Ishikawa (cell line): ENCODE measurements around the gene DNER.

Experiments used
- CEBPB ChIP-seq: IDR thresholded peaks from 2 replicates; pipeline ENCODE4 v1.6.1; 2012
- CREB1 ChIP-seq: IDR thresholded peaks from 2 replicates; pipeline ENCODE4 v1.6.1; 2012; ENCODE audit warnings: low read depth
- EGR1 ChIP-seq: IDR thresholded peaks from 2 replicates; pipeline ENCODE4 v1.6.1; 2012
- EP300 ChIP-seq: IDR thresholded peaks from 2 replicates; pipeline ENCODE4 v1.6.1; 2012; ENCODE audit warnings: borderline replicate concordance
- FOXM1 ChIP-seq: IDR thresholded peaks from 2 replicates; pipeline ENCODE4 v1.6.1; 2012; ENCODE audit warnings: low read depth, borderline replicate concordance
- NFIC ChIP-seq: IDR thresholded peaks from 2 replicates; pipeline ENCODE4 v1.6.1; 2012
- RAD21 ChIP-seq: IDR thresholded peaks from 2 replicates; pipeline ENCODE4 v1.6.1; 2012; ENCODE audit warnings: low read depth
- REST ChIP-seq: IDR thresholded peaks from 2 replicates; pipeline ENCODE4 v1.6.1; 2012; ENCODE audit warnings: low read depth, mild to moderate bottlenecking
- TAF1 ChIP-seq: IDR thresholded peaks from 2 replicates; pipeline ENCODE4 v1.6.1; 2012; ENCODE audit warnings: low read depth, mild to moderate bottlenecking
- TCF12 ChIP-seq: IDR thresholded peaks from 2 replicates; pipeline ENCODE4 v1.6.1; 2012; ENCODE audit warnings: low read depth
- TEAD4 ChIP-seq: IDR thresholded peaks from 2 replicates; pipeline ENCODE4 v1.6.1; 2012
- USF1 ChIP-seq: IDR thresholded peaks from 2 replicates; pipeline ENCODE4 v1.6.1; 2012
- YY1 ChIP-seq: IDR thresholded peaks from 2 replicates; pipeline ENCODE4 v1.6.1; 2012; ENCODE audit warnings: low read depth
- ZBTB7A ChIP-seq: IDR thresholded peaks from 2 replicates; pipeline ENCODE4 v1.6.1; 2012; ENCODE audit warnings: low read depth
- TF ChIP-seq, protein P1 (sequence below): IDR thresholded peaks from 2 replicates; pipeline ENCODE4 v1.6.1; 2012

The DNER gene

DNA sequence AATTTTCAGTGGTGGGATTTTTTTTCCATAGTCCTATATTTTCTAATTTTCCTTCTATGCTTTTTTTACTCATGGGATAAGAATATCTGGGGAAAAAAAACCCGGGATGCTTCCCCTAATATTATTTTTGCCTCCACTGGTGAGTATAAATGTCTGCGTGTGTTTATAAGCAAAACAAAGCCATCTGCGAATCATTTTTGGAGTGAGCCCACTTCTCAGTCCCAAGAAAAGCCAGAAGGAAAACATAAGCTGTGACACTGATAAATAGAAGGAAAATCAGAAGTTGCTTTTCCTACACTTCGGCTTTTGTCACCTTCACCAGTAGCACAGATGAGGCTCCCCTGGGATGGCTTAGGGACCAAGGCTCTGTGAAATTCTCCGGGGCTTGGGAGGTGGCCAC is 308.6 kb downstream of the DNER start:
- TF ChIP-seq, protein P1, sequence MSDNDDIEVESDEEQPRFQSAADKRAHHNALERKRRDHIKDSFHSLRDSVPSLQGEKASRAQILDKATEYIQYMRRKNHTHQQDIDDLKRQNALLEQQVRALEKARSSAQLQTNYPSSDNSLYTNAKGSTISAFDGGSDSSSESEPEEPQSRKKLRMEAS = no peak
- TF ChIP-seq YY1 (no peak), EP300 (no peak), CEBPB (no peak), USF1 (no peak), ZBTB7A (no peak), EGR1 (no peak)

DNA sequence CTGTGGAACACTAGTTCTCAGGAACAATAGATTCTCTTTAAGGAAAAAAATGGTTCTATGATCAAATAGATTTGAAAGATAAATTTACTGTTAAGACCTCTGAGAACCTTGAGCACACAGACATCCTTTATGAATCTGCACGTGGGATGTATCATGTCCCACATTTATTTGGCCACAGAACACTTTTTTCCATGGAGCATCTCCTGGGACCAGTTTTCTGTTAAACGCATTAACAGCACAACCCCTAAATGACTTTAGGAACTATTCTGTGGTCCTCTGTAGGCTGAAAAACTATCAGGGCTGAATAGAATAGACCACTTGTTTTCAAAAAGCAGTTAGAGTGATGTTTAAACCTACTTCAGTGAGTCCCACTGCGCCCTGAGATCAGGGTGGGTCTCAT is 311.1 kb downstream of the DNER start:
- TF ChIP-seq RAD21 (no peak), YY1 (no peak), CEBPB (no peak), FOXM1 (no peak), TAF1 (no peak), NFIC (no peak), TCF12 (no peak), EGR1 (no peak), ZBTB7A (no peak), REST (no peak), TEAD4 (no peak), CREB1 (no peak), EP300 (no peak), USF1 (no peak)
- TF ChIP-seq, protein P1 = no peak

GRCh38 chr2:229401171-229401865 is 313.0 kb downstream of the DNER start:
- TF ChIP-seq EGR1 (no peak), ZBTB7A (no peak), USF1 (no peak), REST (no peak), NFIC (no peak), FOXM1 (no peak), TEAD4 (no peak), RAD21 (no peak), CREB1 (no peak), TAF1 (no peak), TCF12 (no peak), EP300 (no peak), YY1 (no peak), CEBPB (no peak)
- TF ChIP-seq, protein P1 = no peak

GRCh38 chr2:229393926-229394325 is 320.4 kb downstream of the DNER start:
- no peak for TF ChIP-seq EGR1

DNA sequence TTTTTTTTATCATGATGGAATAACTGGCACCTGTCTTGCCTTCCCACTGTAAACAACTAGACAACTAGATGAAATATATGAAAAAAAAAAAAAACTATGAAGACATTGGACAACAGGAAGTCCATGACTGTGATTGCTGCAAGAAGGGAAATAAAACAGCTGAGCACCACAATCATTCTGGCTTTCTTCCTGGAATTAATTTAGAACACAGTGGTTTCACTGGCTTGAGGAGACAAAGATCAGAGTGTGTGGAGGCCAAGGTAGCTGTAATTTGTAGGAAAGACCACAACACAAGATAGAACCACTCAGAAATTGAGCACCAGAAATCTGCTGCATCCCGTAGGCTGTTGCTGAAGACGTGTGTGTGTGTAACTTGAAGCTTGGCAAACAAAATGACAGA is 322.2 kb downstream of the DNER start:
- no peak for TF ChIP-seq TEAD4
- TF ChIP-seq TAF1 = no peak
- no peak for TF ChIP-seq CREB1
- no peak for TF ChIP-seq YY1
- no peak for TF ChIP-seq EP300
- no peak for TF ChIP-seq ZBTB7A
- no peak for TF ChIP-seq REST
- no peak for TF ChIP-seq EGR1
- no peak for TF ChIP-seq NFIC
- TF ChIP-seq FOXM1 = no peak
- no peak for TF ChIP-seq RAD21
